Neural progenitor cell (in vitro differentiated cells): ENCODE results near the gene SPAG8. TPM values are rescaled to one million over a fixed set of nuclear protein-coding genes. Genes with fewer than 3 reads are reported as not detected.

ENCODE experiments used
- DNase-seq: peaks from one replicate; pipeline ENCODE4 v3.0.0-alpha.2; 2016; ENCODE audit warnings: low spot score
- H2AFZ ChIP-seq: fragments of 200-600 bp; sonication (generic); replicated peaks from 2 replicates; pipeline ENCODE4 v1.6.1; 2016; ENCODE audit warnings: antibody characterized with exemption
- H3F3A ChIP-seq: fragments of 200-600 bp; sonication (generic); 2 replicates; pipeline ENCODE4 v1.6.1; 2016; ENCODE audit warnings: antibody characterized with exemption, low read depth
- H3K27ac ChIP-seq: fragments of 200-600 bp; sonication (generic); 2 replicates; pipeline ENCODE4 v1.5.1; 2016; ENCODE audit warnings: mild to moderate bottlenecking
- H3K27me3 ChIP-seq: fragments of 200-600 bp; sonication (generic); 2 replicates; pipeline ENCODE4 v1.6.1; 2016; ENCODE audit warnings: mild to moderate bottlenecking, moderate library complexity
- H3K36me3 ChIP-seq: fragments of 200-600 bp; sonication (generic); 2 replicates; pipeline ENCODE4 v1.5.1; 2016
- H3K4me1 ChIP-seq: fragments of 200-600 bp; sonication (generic); 2 replicates; pipeline ENCODE4 v1.6.1; 2016; ENCODE audit warnings: mixed run types
- H3K4me2 ChIP-seq: fragments of 200-600 bp; sonication (generic); 2 replicates; pipeline ENCODE4 v1.6.1; 2016
- H3K4me3 ChIP-seq: fragments of 200-600 bp; sonication (generic); 2 replicates; pipeline ENCODE4 v1.5.1; 2016
- H3K79me2 ChIP-seq: fragments of 200-600 bp; sonication (generic); 2 replicates; pipeline ENCODE4 v1.6.1; 2016; ENCODE audit warnings: low read depth
- H3K9ac ChIP-seq: fragments of 200-600 bp; sonication (generic); 2 replicates; pipeline ENCODE4 v1.6.1; 2016
- H3K9me3 ChIP-seq: fragments of 200-600 bp; sonication (generic); 2 replicates; pipeline ENCODE4 v1.5.1; 2016; ENCODE audit warnings: low read depth
- H4K20me1 ChIP-seq: fragments of 200-600 bp; sonication (generic); 2 replicates; pipeline ENCODE4 v1.6.1; 2016; ENCODE audit warnings: low read depth
- H3K27ac Mint-ChIP-seq: 3 replicates; pipeline ENCODE4 v1.8.0; 2021; ENCODE audit warnings: mixed read lengths
- H3K27me3 Mint-ChIP-seq: 2 replicates; pipeline ENCODE4 v1.8.0; 2022; ENCODE audit warnings: low read depth, mild to moderate bottlenecking, inconsistent platforms, moderate library complexity, mixed read lengths; ENCODE audit not compliant: insufficient read depth
- H3K36me3 Mint-ChIP-seq: 3 replicates; pipeline ENCODE4 v1.8.0; 2021; ENCODE audit warnings: mixed read lengths
- H3K4me1 Mint-ChIP-seq: 3 replicates; pipeline ENCODE4 v1.8.0; 2021; ENCODE audit warnings: mixed read lengths
- H3K4me3 Mint-ChIP-seq: 3 replicates; pipeline ENCODE4 v1.8.0; 2021; ENCODE audit warnings: mild to moderate bottlenecking, moderate library complexity, mixed read lengths
- H3K9me3 Mint-ChIP-seq: 3 replicates; pipeline ENCODE4 v1.8.0; 2020; ENCODE audit warnings: mixed read lengths
- EZH2 ChIP-seq: fragments of 200-600 bp; sonication (generic); IDR thresholded peaks from 2 replicates; pipeline ENCODE4 v1.6.1; 2017; ENCODE audit warnings: antibody characterized with exemption, mild to moderate bottlenecking, moderate library complexity
- EZH2phosphoT487 ChIP-seq: fragments of 200-600 bp; sonication (generic); IDR thresholded peaks from 2 replicates; pipeline ENCODE4 v1.6.1; 2017; ENCODE audit warnings: antibody characterized with exemption
- total RNA-seq: library from RNA; depleted of rRNA; stranded (reverse); fragments of >200 nt; gene quantifications from 2 replicates; pipeline ENCODE4 v1.2.3, GENCODE V29; 2015; ENCODE audit warnings: low replicate concordance
- TF ChIP-seq, protein P1 (sequence below): fragments of 200-600 bp; sonication (generic); IDR thresholded peaks from 2 replicates; pipeline ENCODE4 v1.5.1; 2017; ENCODE audit warnings: antibody characterized with exemption, mild to moderate bottlenecking

SPAG8 gene
- total RNA-seq, 1 donor from 2014 or later: 1.6 TPM

DNA sequence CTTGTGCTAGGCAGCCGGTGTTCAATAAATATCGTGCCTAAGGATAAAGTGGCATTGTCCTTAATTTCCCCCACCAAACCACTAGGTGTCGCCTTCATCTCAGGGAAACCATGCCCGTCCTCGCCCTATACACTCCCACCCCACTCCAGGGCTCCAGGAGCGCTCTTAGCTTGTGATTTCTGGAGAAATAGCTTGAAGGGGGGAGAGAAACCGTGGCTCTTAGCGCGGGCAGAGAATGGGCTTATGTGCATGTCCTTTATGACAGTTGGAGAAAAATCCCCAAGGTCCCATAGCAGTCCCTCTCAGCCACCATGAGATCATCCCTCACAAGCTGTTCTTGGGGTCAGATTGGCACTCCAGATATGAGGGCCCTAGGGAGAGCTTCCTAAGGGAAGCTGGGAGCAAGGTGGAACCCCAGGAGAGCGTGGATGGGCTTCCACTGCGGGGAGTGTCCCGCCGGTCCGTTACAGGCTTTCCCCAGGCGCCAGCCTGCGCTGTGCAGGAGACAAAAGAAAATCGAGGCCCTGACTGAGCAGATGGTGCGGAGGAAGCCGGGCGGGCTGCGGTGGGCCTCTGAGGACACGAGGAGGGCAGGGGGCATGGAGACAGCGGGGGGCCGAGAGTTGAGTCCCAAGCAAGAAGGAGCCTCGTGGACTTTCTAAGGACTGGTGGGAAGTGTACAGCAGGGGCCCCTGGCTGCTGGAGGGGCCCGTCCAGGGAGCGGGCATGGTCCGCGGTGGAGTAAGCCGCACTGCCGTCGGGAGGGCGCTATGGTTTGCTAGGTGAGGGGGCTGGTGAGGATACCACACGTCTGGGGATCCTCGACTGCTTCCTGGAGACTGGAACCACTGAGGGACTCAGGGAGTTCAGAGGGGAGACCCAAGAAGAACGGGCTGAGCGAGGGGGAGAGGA, 21.4 kb downstream of the SPAG8 start:
- peak overlapping the region; percentile 80 for H3K4me3 Mint-ChIP-seq
- DNase-seq: peak; percentile 87
- peak overlapping the region; percentile 90 for H3K27ac Mint-ChIP-seq
- Histone ChIP-seq H3K27ac (no peak overlapping the region), H3K4me1 (peaks cover 8% of the 10 kb centered on the region), H3K9me3 (no peaks in the 10 kb centered on the region), H3K79me2 (no peaks in the 10 kb centered on the region), H3K4me2 (peak overlapping the region; percentile 86), H4K20me1 (no peaks in the 10 kb centered on the region), H3K9ac (no peak overlapping the region), H3K27me3 (no peaks in the 10 kb centered on the region), H2AFZ (peak overlapping the region; percentile 15), H3F3A (peaks cover 6% of the 10 kb centered on the region), H3K4me3 (peak overlapping the region; percentile 51), H3K36me3 (no peaks in the 10 kb centered on the region)
- no peaks in the 10 kb centered on the region for H3K9me3 Mint-ChIP-seq
- H3K27me3 Mint-ChIP-seq: peaks cover 5% of the 10 kb centered on the region
- peaks cover 17% of the 10 kb centered on the region for H3K4me1 Mint-ChIP-seq
- TF ChIP-seq EZH2: no peak
- TF ChIP-seq, protein P1, sequence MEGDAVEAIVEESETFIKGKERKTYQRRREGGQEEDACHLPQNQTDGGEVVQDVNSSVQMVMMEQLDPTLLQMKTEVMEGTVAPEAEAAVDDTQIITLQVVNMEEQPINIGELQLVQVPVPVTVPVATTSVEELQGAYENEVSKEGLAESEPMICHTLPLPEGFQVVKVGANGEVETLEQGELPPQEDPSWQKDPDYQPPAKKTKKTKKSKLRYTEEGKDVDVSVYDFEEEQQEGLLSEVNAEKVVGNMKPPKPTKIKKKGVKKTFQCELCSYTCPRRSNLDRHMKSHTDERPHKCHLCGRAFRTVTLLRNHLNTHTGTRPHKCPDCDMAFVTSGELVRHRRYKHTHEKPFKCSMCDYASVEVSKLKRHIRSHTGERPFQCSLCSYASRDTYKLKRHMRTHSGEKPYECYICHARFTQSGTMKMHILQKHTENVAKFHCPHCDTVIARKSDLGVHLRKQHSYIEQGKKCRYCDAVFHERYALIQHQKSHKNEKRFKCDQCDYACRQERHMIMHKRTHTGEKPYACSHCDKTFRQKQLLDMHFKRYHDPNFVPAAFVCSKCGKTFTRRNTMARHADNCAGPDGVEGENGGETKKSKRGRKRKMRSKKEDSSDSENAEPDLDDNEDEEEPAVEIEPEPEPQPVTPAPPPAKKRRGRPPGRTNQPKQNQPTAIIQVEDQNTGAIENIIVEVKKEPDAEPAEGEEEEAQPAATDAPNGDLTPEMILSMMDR: peak; percentile 89
- no peaks in the 10 kb centered on the region for H3K36me3 Mint-ChIP-seq

DNA sequence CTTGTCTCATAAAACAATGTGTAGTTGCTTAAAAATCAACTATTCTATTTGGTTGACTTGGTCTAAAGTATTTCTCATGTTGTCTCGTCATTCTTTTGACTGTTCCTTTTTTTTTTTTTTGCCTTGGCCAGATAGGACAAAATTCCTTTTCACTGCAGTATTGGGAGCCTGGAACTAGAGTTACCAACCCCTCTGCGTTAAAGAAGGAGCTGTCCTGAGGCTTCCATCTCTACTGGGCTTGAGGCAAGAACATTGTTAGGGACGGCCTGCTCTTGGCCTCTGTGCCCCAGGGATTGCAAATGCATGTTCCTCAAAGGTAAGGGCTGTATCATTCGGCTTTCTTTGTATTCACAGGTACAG, 22.1 kb downstream of the SPAG8 start:
- no peak for DNase-seq
- peaks cover 6% of the 10 kb centered on the region for H3F3A ChIP-seq
- H3K4me3 Mint-ChIP-seq: no peak overlapping the region
- TF ChIP-seq, protein P1: no peak
- TF ChIP-seq EZH2phosphoT487: no peak
- no peak for TF ChIP-seq EZH2
- peaks cover 17% of the 10 kb centered on the region for H3K4me1 Mint-ChIP-seq
- no peak overlapping the region for H3K9ac ChIP-seq
- H3K27ac ChIP-seq: no peak overlapping the region
- H3K27me3 ChIP-seq: no peaks in the 10 kb centered on the region
- peaks cover 8% of the 10 kb centered on the region for H3K4me1 ChIP-seq
- no peaks in the 10 kb centered on the region for H3K9me3 ChIP-seq
- peaks cover 6% of the 10 kb centered on the region for H3K27me3 Mint-ChIP-seq
- H3K36me3 ChIP-seq: no peaks in the 10 kb centered on the region
- H3K36me3 Mint-ChIP-seq: no peaks in the 10 kb centered on the region
- peak overlapping the region; percentile 88 for H3K27ac Mint-ChIP-seq
- H2AFZ ChIP-seq: no peak overlapping the region
- no peaks in the 10 kb centered on the region for H3K9me3 Mint-ChIP-seq
- no peak overlapping the region for H3K4me2 ChIP-seq
- H3K4me3 ChIP-seq: no peak overlapping the region
- no peaks in the 10 kb centered on the region for H3K79me2 ChIP-seq
- H4K20me1 ChIP-seq: no peaks in the 10 kb centered on the region

DNA sequence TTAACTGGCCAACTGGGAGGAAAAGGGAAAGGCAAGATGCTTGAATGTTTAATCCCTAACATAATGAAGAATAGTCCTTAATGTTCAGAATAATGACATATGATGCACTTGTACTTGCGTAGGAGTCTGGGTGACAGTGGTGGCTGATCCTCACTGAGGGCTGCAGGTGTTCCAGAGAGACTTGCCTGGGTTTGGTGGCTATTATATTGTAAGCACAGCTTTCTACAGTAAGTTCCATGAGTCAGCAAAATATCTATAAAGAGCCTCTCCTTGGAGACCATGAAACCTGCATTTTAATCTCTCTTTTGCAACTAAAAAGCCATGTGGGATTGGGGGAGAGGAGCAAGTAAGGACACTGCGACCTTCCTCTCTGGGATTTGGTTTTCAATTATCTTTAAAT, 22.5 kb downstream of the SPAG8 start:
- Histone ChIP-seq H2AFZ (no peak overlapping the region), H3K9me3 (no peaks in the 10 kb centered on the region), H3K27me3 (no peaks in the 10 kb centered on the region), H3K79me2 (no peaks in the 10 kb centered on the region), H4K20me1 (no peaks in the 10 kb centered on the region), H3K36me3 (no peaks in the 10 kb centered on the region), H3K9ac (no peak overlapping the region), H3F3A (peaks cover 6% of the 10 kb centered on the region), H3K4me1 (peaks cover 8% of the 10 kb centered on the region), H3K27ac (no peak overlapping the region), H3K4me2 (no peak overlapping the region), H3K4me3 (no peak overlapping the region)
- peaks cover 17% of the 10 kb centered on the region for H3K4me1 Mint-ChIP-seq
- no peak for DNase-seq
- peaks cover 6% of the 10 kb centered on the region for H3K27me3 Mint-ChIP-seq
- no peaks in the 10 kb centered on the region for H3K36me3 Mint-ChIP-seq
- no peak for TF ChIP-seq EZH2phosphoT487
- no peak for TF ChIP-seq EZH2
- TF ChIP-seq, protein P1: no peak
- H3K9me3 Mint-ChIP-seq: no peaks in the 10 kb centered on the region
- H3K4me3 Mint-ChIP-seq: no peak overlapping the region
- no peak overlapping the region for H3K27ac Mint-ChIP-seq
